ENCODE measurements around the gene CAMK1D.
A peak's percentile ranks its signal among the peaks of the same experiment; 100 is the strongest.

CAMK1D gene

GRCh38 chr10:12663863-12664262 lies 314.5 kb downstream of the CAMK1D start:
- DNase-seq: no peak

- no peak for DNase-seq
These were observed 316.2 kb downstream of the CAMK1D start for GRCh38 chr10:12665501-12665900.

- DNase-seq: no peak
These were observed 317.7 kb downstream of the CAMK1D start for GRCh38 chr10:12667052-12667451.

- no peak for DNase-seq
These were observed 319.3 kb downstream of the CAMK1D start for GRCh38 chr10:12668634-12669033.

GRCh38 chr10:12670004-12670403 lies 320.7 kb downstream of the CAMK1D start:
- no peak for DNase-seq

GRCh38 chr10:12675186-12675585 lies 325.8 kb downstream of the CAMK1D start:
- DNase-seq: no peak

GRCh38 chr10:12679636-12680035 lies 330.3 kb downstream of the CAMK1D start:
- DNase-seq: no peak

- DNase-seq: no peak
These were observed 331.9 kb downstream of the CAMK1D start for GRCh38 chr10:12681252-12681651.

GRCh38 chr10:12684784-12685183 lies 335.4 kb downstream of the CAMK1D start:
- DNase-seq: no peak

- DNase-seq: no peak
These were observed 336.1 kb downstream of the CAMK1D start for GRCh38 chr10:12685261-12686058.

- no peak for DNase-seq
These were observed 338.6 kb downstream of the CAMK1D start for GRCh38 chr10:12687996-12688395.

GRCh38 chr10:12689893-12690292 lies 340.5 kb downstream of the CAMK1D start:
- no peak for DNase-seq

- DNase-seq: no peak
These were observed 341.3 kb downstream of the CAMK1D start for GRCh38 chr10:12690525-12691126.

- no peak for DNase-seq
These were observed 342.2 kb downstream of the CAMK1D start for GRCh38 chr10:12691596-12691995.

- no peak for DNase-seq
These were observed 348.4 kb downstream of the CAMK1D start for GRCh38 chr10:12697764-12698163.

GRCh38 chr10:12699258-12699700 lies 349.9 kb downstream of the CAMK1D start:
- DNase-seq: no peak

- DNase-seq: peak; percentile 3
These were observed 350.6 kb downstream of the CAMK1D start for GRCh38 chr10:12699781-12700556.

- no peak for DNase-seq
These were observed 351.2 kb downstream of the CAMK1D start for GRCh38 chr10:12700557-12700874.

GRCh38 chr10:12701696-12702095 lies 352.3 kb downstream of the CAMK1D start:
- DNase-seq: no peak

- DNase-seq: no peak
These were observed 352.9 kb downstream of the CAMK1D start for GRCh38 chr10:12702215-12702770.

- no peak for DNase-seq
These were observed 353.8 kb downstream of the CAMK1D start for GRCh38 chr10:12703126-12703525.

- peak; percentile 5 for DNase-seq
These were observed 354.5 kb downstream of the CAMK1D start for GRCh38 chr10:12703813-12704212.

- DNase-seq: peak; percentile 17
These were observed 355.1 kb downstream of the CAMK1D start for GRCh38 chr10:12704488-12704887.

GRCh38 chr10:12705943-12706342 lies 356.6 kb downstream of the CAMK1D start:
- DNase-seq: no peak
